Keratinocyte (primary cell): Measurements from ENCODE around the gene DKK3. TPM values are rescaled to one million over a fixed set of nuclear protein-coding genes. Genes with fewer than 3 reads are reported as not detected.

ENCODE experiments used
- DNase-seq: peaks from one replicate; pipeline ENCODE4 v3.0.0-alpha.2; 2011; ENCODE audit warnings: low read depth, missing footprints, low spot score
- FAIRE-seq: peaks from 2 replicates; lab custom pipeline; 2011; peaks lifted over from hg19 to GRCh38; lab: Jason Lieb, UNC
- H2AFZ ChIP-seq: 2 replicates; pipeline ENCODE4 v1.6.0; 2012; ENCODE audit warnings: low read length, control low read depth, inconsistent platforms; ENCODE audit not compliant: control insufficient read depth
- H3K27ac ChIP-seq: 2 replicates; pipeline ENCODE4 v1.5.1; 2011; ENCODE audit warnings: low read length; ENCODE audit not compliant: control insufficient read depth, insufficient read depth
- H3K27me3 ChIP-seq: 3 replicates; pipeline ENCODE4 v1.6.0; 2011; ENCODE audit warnings: low read length; ENCODE audit not compliant: control insufficient read depth, insufficient read depth; ENCODE audit errors: extremely low read depth
- H3K36me3 ChIP-seq, 2 experiments: 2 replicates in 1 of 2; 3 replicates in 1 of 2; pipeline ENCODE4 v1.5.1; 2011; ENCODE audit warnings: low read length in 2 of 2, mild to moderate bottlenecking in 1 of 2; ENCODE audit not compliant: control insufficient read depth in 2 of 2, insufficient read depth in 2 of 2; ENCODE audit errors: extremely low read depth in 1 of 2
- H3K4me1 ChIP-seq: 3 replicates; pipeline ENCODE4 v1.5.1; 2011; ENCODE audit warnings: low read length; ENCODE audit not compliant: control insufficient read depth, insufficient read depth; ENCODE audit errors: extremely low read depth
- H3K4me2 ChIP-seq: 3 replicates; pipeline ENCODE4 v1.6.0; 2011; ENCODE audit warnings: low read depth, low read length; ENCODE audit not compliant: control insufficient read depth, insufficient read depth; ENCODE audit errors: extremely low read depth
- H3K4me3 ChIP-seq, 3 experiments: fragments of 200-600 bp in 1 of 3; sonication (generic) in 1 of 3; 2 replicates in 2 of 3; 3 replicates in 1 of 3; pipeline ENCODE4 v1.5.1; 2011 to 2016; ENCODE audit warnings: low read length in 3 of 3, mild to moderate bottlenecking in 3 of 3, control low read depth in 2 of 3, inconsistent platforms in 1 of 3, low read depth in 1 of 3, mixed read lengths in 1 of 3, mixed run types in 1 of 3, moderate library complexity in 1 of 3; ENCODE audit not compliant: control insufficient read depth in 2 of 3, insufficient read depth in 2 of 3; ENCODE audit errors: extremely low read depth in 1 of 3
- H3K79me2 ChIP-seq: 2 replicates; pipeline ENCODE4 v1.6.0; 2012; ENCODE audit warnings: low read length; ENCODE audit not compliant: control insufficient read depth, insufficient read depth
- H3K9ac ChIP-seq: 3 replicates; pipeline ENCODE4 v1.6.0; 2011; ENCODE audit warnings: low read length; ENCODE audit not compliant: control insufficient read depth, insufficient read depth; ENCODE audit errors: extremely low read depth
- H3K9me1 ChIP-seq: 3 replicates; pipeline ENCODE4 v1.6.0; 2011; ENCODE audit warnings: low read length; ENCODE audit not compliant: control insufficient read depth, insufficient read depth; ENCODE audit errors: extremely low read depth
- H3K9me3 ChIP-seq: 2 replicates; pipeline ENCODE4 v1.5.1; 2012; ENCODE audit warnings: low read depth, low read length; ENCODE audit not compliant: control insufficient read depth
- H4K20me1 ChIP-seq: 3 replicates; pipeline ENCODE4 v1.6.0; 2011; ENCODE audit warnings: low read length; ENCODE audit not compliant: control insufficient read depth, insufficient read depth; ENCODE audit errors: extremely low read depth
- EZH2 ChIP-seq: IDR thresholded peaks from one replicate; pipeline ENCODE4 v1.6.1; 2012; ENCODE audit warnings: inconsistent platforms, mild to moderate bottlenecking, low read length, moderate library complexity
- dilution Hi-C: fragments of 300-500 bp; cut with MboI; formaldehyde crosslinking; loops from one replicate; pipeline ENCODE4 v1.7.0; 2020; ENCODE audit warnings: low sequenced_read_pairs; ENCODE audit not compliant: extremely low pct_ligation_motif_present
- polyA plus RNA-seq, 5 experiments: library from polyadenylated mRNA; depleted of rRNA in 3 of 5; stranded (reverse) in 3 of 5; stranded (forward) in 1 of 5; unstranded in 1 of 5; fragments of >200 nt; gene quantifications; 1 replicate in 1 of 5; 2 replicates in 3 of 5; 3 replicates in 1 of 5; pipeline versions ENCODE4 v1.2.1 to v1.2.3, GENCODE V29; 2011 to 2012; ENCODE audit warnings: missing spikeins in 2 of 5, low read depth in 1 of 5, low replicate concordance in 1 of 5
- TF ChIP-seq, protein P1 (sequence below), 3 experiments: IDR thresholded peaks in 1 of 3; conservative IDR thresholded peaks in 1 of 3; optimal IDR thresholded peaks in 1 of 3; 2 replicates in 2 of 3; 3 replicates in 1 of 3; pipeline versions ENCODE3 to v1.5.1; 2011; ENCODE audit warnings: low read length in 3 of 3, mild to moderate bottlenecking in 3 of 3, moderate library complexity in 2 of 3, control low read depth in 1 of 3, inconsistent platforms in 1 of 3; ENCODE audit not compliant: insufficient read depth in 2 of 3; ENCODE audit errors: extremely low read depth in 1 of 3

DKK3 gene
- polyA plus RNA-seq, 1 donor (not counting 4 experiments of a cell fraction or from before 2014, with no cell fraction given) = 712 TPM

GRCh38 chr11:11972730-11973341, 35.6 kb downstream of the DKK3 start:
- Histone ChIP-seq H3K4me2 (no peak overlapping the region), H3K79me2 (peaks cover 27% of the 10 kb centered on the region), H3K9me3 (no peaks in the 10 kb centered on the region), H4K20me1 (no peaks in the 10 kb centered on the region), H3K36me3 (peaks cover 21 to 40% of the 10 kb centered on the region in 2 experiments), H3K4me3 (no peak overlapping the region), H3K9me1 (no peaks in the 10 kb centered on the region), H2AFZ (no peak overlapping the region), H3K4me1 (peaks cover 29% of the 10 kb centered on the region), H3K27me3 (no peaks in the 10 kb centered on the region), H3K9ac (no peak overlapping the region), H3K27ac (no peak overlapping the region)
- FAIRE-seq (no peak), DNase-seq (no peak)
- dilution Hi-C loops = no loop called here
- TF ChIP-seq EZH2 = no peak
- TF ChIP-seq, protein P1, sequence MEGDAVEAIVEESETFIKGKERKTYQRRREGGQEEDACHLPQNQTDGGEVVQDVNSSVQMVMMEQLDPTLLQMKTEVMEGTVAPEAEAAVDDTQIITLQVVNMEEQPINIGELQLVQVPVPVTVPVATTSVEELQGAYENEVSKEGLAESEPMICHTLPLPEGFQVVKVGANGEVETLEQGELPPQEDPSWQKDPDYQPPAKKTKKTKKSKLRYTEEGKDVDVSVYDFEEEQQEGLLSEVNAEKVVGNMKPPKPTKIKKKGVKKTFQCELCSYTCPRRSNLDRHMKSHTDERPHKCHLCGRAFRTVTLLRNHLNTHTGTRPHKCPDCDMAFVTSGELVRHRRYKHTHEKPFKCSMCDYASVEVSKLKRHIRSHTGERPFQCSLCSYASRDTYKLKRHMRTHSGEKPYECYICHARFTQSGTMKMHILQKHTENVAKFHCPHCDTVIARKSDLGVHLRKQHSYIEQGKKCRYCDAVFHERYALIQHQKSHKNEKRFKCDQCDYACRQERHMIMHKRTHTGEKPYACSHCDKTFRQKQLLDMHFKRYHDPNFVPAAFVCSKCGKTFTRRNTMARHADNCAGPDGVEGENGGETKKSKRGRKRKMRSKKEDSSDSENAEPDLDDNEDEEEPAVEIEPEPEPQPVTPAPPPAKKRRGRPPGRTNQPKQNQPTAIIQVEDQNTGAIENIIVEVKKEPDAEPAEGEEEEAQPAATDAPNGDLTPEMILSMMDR (optimal IDR thresholded peaks at IDR 0.05 in 1 of 3, IDR thresholded peaks at IDR 0.05 in 1 of 3, conservative IDR thresholded peaks at IDR 0.05 in 1 of 3; ENCODE audit: extremely low read depth in 1 of 3, insufficient read depth in 2 of 3, low read length in 3 of 3) = no peak

DNA sequence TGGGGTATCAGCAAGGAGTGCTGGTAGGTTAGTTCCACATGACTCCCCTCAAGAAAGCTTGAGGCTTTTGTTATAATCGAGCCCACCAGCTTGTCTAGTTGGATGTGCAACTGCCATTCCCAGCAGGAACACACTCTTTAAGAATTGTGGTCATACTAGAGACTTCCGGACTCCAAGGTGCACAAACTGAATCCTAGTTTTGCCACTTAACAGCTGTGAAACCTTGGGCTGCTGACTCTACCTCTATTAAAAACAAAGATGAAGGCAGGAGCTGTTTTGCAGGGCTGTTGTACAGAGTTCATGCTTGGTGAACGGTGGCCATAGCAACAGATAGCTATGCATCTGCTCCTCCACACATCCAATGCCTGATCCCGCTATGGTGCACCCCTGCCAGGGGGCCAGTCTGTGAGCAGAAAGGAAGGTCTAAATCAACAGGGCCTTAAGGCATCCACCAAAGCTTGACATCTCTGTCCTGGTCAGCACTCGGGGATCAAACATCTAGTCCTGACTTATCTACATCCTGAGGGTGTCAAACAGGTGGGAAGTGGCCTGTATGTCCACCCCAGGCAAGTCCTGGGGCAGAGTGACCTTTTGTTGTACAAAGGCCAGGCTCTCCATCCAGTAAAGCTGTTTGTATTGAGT, 36.4 kb downstream of the DKK3 start:
- FAIRE-seq = no peak
- DNase-seq = no peak
- no peak overlapping the region for H3K4me2 ChIP-seq
- no peaks in the 10 kb centered on the region for H3K9me3 ChIP-seq
- TF ChIP-seq EZH2 = no peak
- TF ChIP-seq, protein P1 (optimal IDR thresholded peaks at IDR 0.05 in 1 of 3, IDR thresholded peaks at IDR 0.05 in 1 of 3, conservative IDR thresholded peaks at IDR 0.05 in 1 of 3; ENCODE audit: extremely low read depth in 1 of 3, insufficient read depth in 2 of 3, low read length in 3 of 3) = no peak
- no peaks in the 10 kb centered on the region for H3K9me1 ChIP-seq
- dilution Hi-C loops = no loop called here
- no peaks in the 10 kb centered on the region for H3K27me3 ChIP-seq
- H3K9ac ChIP-seq = no peak overlapping the region
- H2AFZ ChIP-seq = no peak overlapping the region
- H4K20me1 ChIP-seq = no peaks in the 10 kb centered on the region
- peaks cover 21% of the 10 kb centered on the region for H3K4me1 ChIP-seq
- H3K4me3 ChIP-seq = no peak overlapping the region
- peaks cover 27% of the 10 kb centered on the region for H3K79me2 ChIP-seq
- H3K27ac ChIP-seq = no peak overlapping the region
- peaks cover 28 to 43% of the 10 kb centered on the region in 2 experiments for H3K36me3 ChIP-seq
